Measurements from ENCODE around the gene CTDSPL2.
"Not testable (repeated sequence)": the region's sequence is repeated elsewhere in the genome, so short reads cannot be mapped to it uniquely, and the experiment has no call there.

The CTDSPL2 gene

GRCh38 chr15:44536302-44536961 is 109.0 kb downstream of the CTDSPL2 start:
- Histone ChIP-seq H3K4me3 (ENCODE audit: control insufficient read depth in 1 of 7, extremely low read depth in 1 of 7, insufficient read depth in 4 of 7, low read depth in 2 of 7, low read length in 6 of 7) (peak overlapping the region; percentile 78 to 93 (median 88)), H3K27ac (ENCODE audit: insufficient read depth in 1 of 2, low read depth in 1 of 2, low read length in 2 of 2, poor library complexity in 1 of 2, severe bottlenecking in 2 of 2) (peak overlapping the region; percentile 74 to 91), H3K4me1 (ENCODE audit: control extremely low read depth in 1 of 4, control insufficient read depth in 4 of 4, insufficient read depth in 4 of 4, low read length in 3 of 4) (peaks cover 11 to 28% (median 24%) of the 10 kb centered on the region in 4 experiments), H3K9me3 (ENCODE audit: control extremely low read depth in 1 of 5, control insufficient read depth in 4 of 5, insufficient read depth in 2 of 5, low read depth in 1 of 5, low read length in 4 of 5) (no peaks in the 10 kb centered on the region), H3K36me3 (ENCODE audit: control insufficient read depth in 4 of 4, insufficient read depth in 4 of 4, low read length in 3 of 4) (peaks cover 3 to 21% (median 8%) of the 10 kb centered on the region in 4 experiments), H3K27me3 (replicated peaks in 2 of 5; ENCODE audit: control insufficient read depth in 4 of 5, insufficient read depth in 5 of 5, low read length in 4 of 5) (no peaks in the 10 kb centered on the region)
- ChIA-PET CTCF (interaction anchor here (1.0 to 2.1 kb wide), 3 partner anchors 9 to 36 kb away, joined by 3 to 10 read pairs (median 6); no protein-coding TSS in a partner anchor), POLR2A (interaction anchor here (0.7 to 1.4 kb wide), 3 partner anchors 9 to 489 kb away, joined by 3 to 4 read pairs (median 4); no protein-coding TSS in a partner anchor)
- no peak for DNase-seq
- WGBS (ENCODE audit: insufficient coverage), result 0% methylated on average over 41 of the region's 47 CpGs

- Histone ChIP-seq H3K4me3 (ENCODE audit: control insufficient read depth in 1 of 7, extremely low read depth in 1 of 7, insufficient read depth in 4 of 7, low read depth in 2 of 7, low read length in 6 of 7) (peak within 1 kb of the TSS; percentile 81 to 93 (median 93)), H3K4me1 (ENCODE audit: control extremely low read depth in 1 of 4, control insufficient read depth in 4 of 4, insufficient read depth in 4 of 4, low read length in 3 of 4) (peaks cover 11 to 29% (median 25%) of the 10 kb centered on the region in 4 experiments), H3K36me3 (ENCODE audit: control insufficient read depth in 4 of 4, insufficient read depth in 4 of 4, low read length in 3 of 4) (peaks cover 3 to 21% (median 10%) of the 10 kb centered on the region in 4 experiments), H3K9me3 (ENCODE audit: control extremely low read depth in 1 of 5, control insufficient read depth in 4 of 5, insufficient read depth in 2 of 5, low read depth in 1 of 5, low read length in 4 of 5) (no peaks in the 10 kb centered on the region), H3K27me3 (replicated peaks in 2 of 5; ENCODE audit: control insufficient read depth in 4 of 5, insufficient read depth in 5 of 5, low read length in 4 of 5) (no peaks in the 10 kb centered on the region), H3K27ac (ENCODE audit: insufficient read depth in 1 of 2, low read depth in 1 of 2, low read length in 2 of 2, poor library complexity in 1 of 2, severe bottlenecking in 2 of 2) (peak within 1 kb of the TSS; percentile 91 to 96)
- WGBS (ENCODE audit: insufficient coverage), result 0% methylated on average over 87 of the region's 97 CpGs
- ChIA-PET CTCF (interaction anchor here (1.0 to 2.3 kb wide), 7 partner anchors 9 to 177 kb away, joined by 3 to 10 read pairs (median 5); no protein-coding TSS in a partner anchor), POLR2A (interaction anchor here (0.7 to 1.4 kb wide), 4 partner anchors 8 to 490 kb away, joined by 3 to 4 read pairs (median 4); no protein-coding TSS in a partner anchor)
- DNase-seq, result peak; percentile 96 to 98 (median 98)
Measured at GRCh38 chr15:44536962-44537734, 109.7 kb downstream of the CTDSPL2 start, which contains the start of gene EIF3J. Gene EIF3J (plus strand): TSS chr15:44537147. CDS start chr15:44537195, 48 bp downstream.

DNA sequence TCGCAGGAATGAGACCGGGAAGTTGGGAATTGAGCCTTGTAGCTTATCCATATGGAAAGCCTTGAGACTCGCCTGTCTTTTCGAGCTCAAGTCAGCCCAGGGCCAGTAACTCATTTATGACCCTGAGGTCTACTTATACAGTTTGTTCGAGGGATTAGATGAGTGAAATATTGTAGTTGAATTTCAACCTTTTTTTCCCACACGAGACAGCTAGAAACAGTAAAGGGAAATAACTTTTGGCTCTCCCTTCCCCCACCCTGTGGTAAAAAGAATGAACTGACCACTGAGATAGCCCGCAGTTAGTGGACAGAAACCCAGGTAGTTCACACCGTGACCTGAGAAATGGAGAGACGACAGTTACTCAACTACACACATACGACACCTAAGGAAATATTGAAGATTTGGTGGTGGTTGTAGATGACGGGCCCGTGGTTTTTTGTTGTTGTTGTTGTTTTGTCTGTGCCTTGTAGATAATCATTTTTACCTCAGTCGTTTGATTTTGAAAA is 110.4 kb downstream of the CTDSPL2 start:
- Histone ChIP-seq H3K36me3 (ENCODE audit: control insufficient read depth in 4 of 4, insufficient read depth in 4 of 4, low read length in 3 of 4) (peaks cover 3 to 21% (median 11%) of the 10 kb centered on the region in 4 experiments), H3K9me3 (ENCODE audit: control extremely low read depth in 1 of 5, control insufficient read depth in 4 of 5, insufficient read depth in 2 of 5, low read depth in 1 of 5, low read length in 4 of 5) (no peaks in the 10 kb centered on the region), H3K27ac (ENCODE audit: insufficient read depth in 1 of 2, low read depth in 1 of 2, low read length in 2 of 2, poor library complexity in 1 of 2, severe bottlenecking in 2 of 2) (peak overlapping the region; percentile 91 to 96), H3K4me3 (ENCODE audit: control insufficient read depth in 1 of 7, extremely low read depth in 1 of 7, insufficient read depth in 4 of 7, low read depth in 2 of 7, low read length in 6 of 7) (peak overlapping the region; percentile 60 to 93 (median 91)), H3K27me3 (replicated peaks in 2 of 5; ENCODE audit: control insufficient read depth in 4 of 5, insufficient read depth in 5 of 5, low read length in 4 of 5) (no peaks in the 10 kb centered on the region), H3K4me1 (ENCODE audit: control extremely low read depth in 1 of 4, control insufficient read depth in 4 of 4, insufficient read depth in 4 of 4, low read length in 3 of 4) (peaks cover 11 to 30% (median 25%) of the 10 kb centered on the region in 4 experiments)
- ChIA-PET POLR2A (interaction anchor here (0.7 kb wide), 1 partner anchor 9 kb away, joined by 4 read pairs; no protein-coding TSS in a partner anchor), CTCF (interaction anchor here (1.0 to 2.3 kb wide), 7 partner anchors 8 to 176 kb away, joined by 3 to 10 read pairs (median 5); no protein-coding TSS in a partner anchor)
- WGBS (ENCODE audit: insufficient coverage), result 0% methylated on average over 5 of the region's 13 CpGs
- DNase-seq, result peak in 2 of 3 donors; percentile 26 to 32

GRCh38 chr15:44541282-44541958 is 114.0 kb downstream of the CTDSPL2 start:
- no peaks in the 10 kb centered on the region for H3K27me3 ChIP-seq (replicated peaks in 2 of 5; ENCODE audit: control insufficient read depth in 4 of 5, insufficient read depth in 5 of 5, low read length in 4 of 5)
- H3K36me3 ChIP-seq (ENCODE audit: control insufficient read depth in 4 of 4, insufficient read depth in 4 of 4, low read length in 3 of 4), result peaks cover 5 to 22% (median 11%) of the 10 kb centered on the region in 4 experiments
- 94% methylated on average over 3 of the region's 4 CpGs for WGBS (ENCODE audit: insufficient coverage)
- peak overlapping the region in 1 of 2 experiments; percentile 2 for H3K27ac ChIP-seq (ENCODE audit: insufficient read depth in 1 of 2, low read depth in 1 of 2, low read length in 2 of 2, poor library complexity in 1 of 2, severe bottlenecking in 2 of 2)
- no peaks in the 10 kb centered on the region for H3K9me3 ChIP-seq (ENCODE audit: control extremely low read depth in 1 of 5, control insufficient read depth in 4 of 5, insufficient read depth in 2 of 5, low read depth in 1 of 5, low read length in 4 of 5)
- ChIA-PET POLR2A (no interaction called here), CTCF (interaction anchor here (1.0 kb wide), 2 partner anchors 8 to 10 kb away, joined by 3 to 5 read pairs; no protein-coding TSS in a partner anchor)
- no peak for DNase-seq
- peaks cover 7 to 27% (median 19%) of the 10 kb centered on the region in 4 experiments for H3K4me1 ChIP-seq (ENCODE audit: control extremely low read depth in 1 of 4, control insufficient read depth in 4 of 4, insufficient read depth in 4 of 4, low read length in 3 of 4)
- H3K4me3 ChIP-seq (ENCODE audit: control insufficient read depth in 1 of 7, extremely low read depth in 1 of 7, insufficient read depth in 4 of 7, low read depth in 2 of 7, low read length in 6 of 7), result no peak overlapping the region

- peaks cover 7 to 26% (median 17%) of the 10 kb centered on the region in 4 experiments for H3K4me1 ChIP-seq (ENCODE audit: control extremely low read depth in 1 of 4, control insufficient read depth in 4 of 4, insufficient read depth in 4 of 4, low read length in 3 of 4)
- H3K9me3 ChIP-seq (ENCODE audit: control extremely low read depth in 1 of 5, control insufficient read depth in 4 of 5, insufficient read depth in 2 of 5, low read depth in 1 of 5, low read length in 4 of 5), result no peaks in the 10 kb centered on the region
- H3K27ac ChIP-seq (ENCODE audit: insufficient read depth in 1 of 2, low read depth in 1 of 2, low read length in 2 of 2, poor library complexity in 1 of 2, severe bottlenecking in 2 of 2), result peak overlapping the region in 1 of 2 experiments; percentile 29
- no peaks in the 10 kb centered on the region for H3K27me3 ChIP-seq (replicated peaks in 2 of 5; ENCODE audit: control insufficient read depth in 4 of 5, insufficient read depth in 5 of 5, low read length in 4 of 5)
- H3K36me3 ChIP-seq (ENCODE audit: control insufficient read depth in 4 of 4, insufficient read depth in 4 of 4, low read length in 3 of 4), result peaks cover 5 to 22% (median 11%) of the 10 kb centered on the region in 4 experiments
- H3K4me3 ChIP-seq (ENCODE audit: control insufficient read depth in 1 of 7, extremely low read depth in 1 of 7, insufficient read depth in 4 of 7, low read depth in 2 of 7, low read length in 6 of 7), result no peak overlapping the region
- ChIA-PET CTCF (interaction anchor here (0.7 to 1.0 kb wide), 2 partner anchors 9 to 663 kb away, joined by 3 to 5 read pairs; no protein-coding TSS in a partner anchor), POLR2A (interaction anchor here (0.7 to 1.2 kb wide), 2 partner anchors 12 to 168 kb away, joined by 3 read pairs; partner anchors contain the start of genes B2M and PATL2)
- DNase-seq, result no peak
Measured at GRCh38 chr15:44542596-44542995, 115.2 kb downstream of the CTDSPL2 start.

DNA sequence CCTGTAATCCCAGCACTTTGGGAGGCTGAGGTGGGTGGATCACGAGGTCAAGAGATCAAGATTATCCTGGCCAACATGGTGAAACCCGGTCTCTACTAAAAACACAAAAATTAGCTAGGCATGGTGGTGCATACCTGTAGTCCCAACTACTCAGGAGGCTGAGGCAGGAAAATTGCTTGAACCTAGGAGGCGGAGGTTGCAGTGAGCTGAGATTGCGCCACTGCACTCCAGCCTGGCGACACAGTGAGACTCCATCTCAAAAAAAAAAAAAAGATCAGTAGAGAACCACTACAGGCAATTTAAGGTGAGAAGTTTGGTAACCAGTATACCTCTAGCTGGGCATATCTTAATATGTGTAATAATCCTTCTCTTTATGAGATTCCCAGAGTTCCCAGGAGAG is 117.3 kb downstream of the CTDSPL2 start:
- not testable (repeated sequence) for H3K9me3 ChIP-seq (ENCODE audit: control extremely low read depth in 1 of 5, control insufficient read depth in 4 of 5, insufficient read depth in 2 of 5, low read depth in 1 of 5, low read length in 4 of 5); H3K4me3 ChIP-seq (ENCODE audit: control insufficient read depth in 1 of 7, extremely low read depth in 1 of 7, insufficient read depth in 4 of 7, low read depth in 2 of 7, low read length in 6 of 7); H3K27me3 ChIP-seq (replicated peaks in 2 of 5; ENCODE audit: control insufficient read depth in 4 of 5, insufficient read depth in 5 of 5, low read length in 4 of 5); H3K27ac ChIP-seq (ENCODE audit: insufficient read depth in 1 of 2, low read depth in 1 of 2, low read length in 2 of 2, poor library complexity in 1 of 2, severe bottlenecking in 2 of 2); DNase-seq
- H3K4me1 ChIP-seq (ENCODE audit: control extremely low read depth in 1 of 4, control insufficient read depth in 4 of 4, insufficient read depth in 4 of 4, low read length in 3 of 4), result peaks cover 0 to 14% (median 6%) of the 10 kb centered on the region in 4 experiments
- no CpG with 5 or more reads among the region's 5 CpGs for WGBS (ENCODE audit: insufficient coverage)
- CTCF ChIA-PET, result interaction anchor here (1.1 to 2.7 kb wide), 5 partner anchors 11 to 119 kb away, joined by 3 to 13 read pairs (median 5); partner anchors contain the start of gene SPG11
- H3K36me3 ChIP-seq (ENCODE audit: control insufficient read depth in 4 of 4, insufficient read depth in 4 of 4, low read length in 3 of 4), result peaks cover 6 to 19% (median 14%) of the 10 kb centered on the region in 4 experiments
- POLR2A ChIA-PET, result interaction anchor here (1.1 kb wide), 1 partner anchor 8 kb away, joined by 3 read pairs; the partner anchor contains the start of gene EIF3J

All from common myeloid progenitor, CD34-positive (primary cell).